ENCODE measurements around the gene ARMC9. TPM values are rescaled to one million over a fixed set of nuclear protein-coding genes. Genes with fewer than 3 reads are reported as not detected.

ARMC9 gene
- total RNA-seq, 1 donor from 2014 or later: 27.5 TPM

GRCh38 chr2:231361701-231362554 is 163.5 kb downstream of the ARMC9 start:
- TF ChIP-seq CTCF (IDR thresholded peaks at IDR 0.05; ENCODE audit: insufficient read depth, low read length, poor library complexity, severe bottlenecking): no peak
- no peaks in the 10 kb centered on the region for H3K27me3 ChIP-seq (ENCODE audit: control insufficient read depth, insufficient read depth, low read length)

GRCh38 chr2:231362555-231363184 is 164.2 kb downstream of the ARMC9 start:
- Histone ChIP-seq H3K4me3 (ENCODE audit: low read depth, low read length) (no peak overlapping the region), H3K36me3 (ENCODE audit: control insufficient read depth, insufficient read depth, low read length) (no peaks in the 10 kb centered on the region), H3K27me3 (ENCODE audit: control insufficient read depth, insufficient read depth, low read length) (no peaks in the 10 kb centered on the region)
- no peak for TF ChIP-seq CTCF (IDR thresholded peaks at IDR 0.05; ENCODE audit: insufficient read depth, low read length, poor library complexity, severe bottlenecking)
- no peak for DNase-seq (ENCODE audit: low read depth)

More at GRCh38 chr2:231361701-231362554, 163.5 kb downstream of the ARMC9 start:
- no peak overlapping the region for H3K4me3 ChIP-seq (ENCODE audit: low read depth, low read length)
- DNase-seq (ENCODE audit: low read depth): no peak
- no peaks in the 10 kb centered on the region for H3K36me3 ChIP-seq (ENCODE audit: control insufficient read depth, insufficient read depth, low read length)

- Histone ChIP-seq H3K27me3 (ENCODE audit: control insufficient read depth, insufficient read depth, low read length) (no peaks in the 10 kb centered on the region), H3K36me3 (ENCODE audit: control insufficient read depth, insufficient read depth, low read length) (no peaks in the 10 kb centered on the region), H3K4me3 (ENCODE audit: low read depth, low read length) (no peak overlapping the region)
- no peak for DNase-seq (ENCODE audit: low read depth)
- TF ChIP-seq CTCF (IDR thresholded peaks at IDR 0.05; ENCODE audit: insufficient read depth, low read length, poor library complexity, severe bottlenecking): no peak
These were observed 165.6 kb downstream of the ARMC9 start for GRCh38 chr2:231364061-231364460.

- DNase-seq (ENCODE audit: low read depth): no peak
- no peaks in the 10 kb centered on the region for H3K27me3 ChIP-seq (ENCODE audit: control insufficient read depth, insufficient read depth, low read length)
- no peak for TF ChIP-seq CTCF (IDR thresholded peaks at IDR 0.05; ENCODE audit: insufficient read depth, low read length, poor library complexity, severe bottlenecking)
- H3K36me3 ChIP-seq (ENCODE audit: control insufficient read depth, insufficient read depth, low read length): no peaks in the 10 kb centered on the region
- H3K4me3 ChIP-seq (ENCODE audit: low read depth, low read length): no peak overlapping the region
These were observed 166.8 kb downstream of the ARMC9 start for GRCh38 chr2:231364961-231365810.

GRCh38 chr2:231367178-231367577 is 168.7 kb downstream of the ARMC9 start:
- H3K36me3 ChIP-seq (ENCODE audit: control insufficient read depth, insufficient read depth, low read length): no peaks in the 10 kb centered on the region
- no peak for DNase-seq (ENCODE audit: low read depth)
- H3K27me3 ChIP-seq (ENCODE audit: control insufficient read depth, insufficient read depth, low read length): no peaks in the 10 kb centered on the region
- H3K4me3 ChIP-seq (ENCODE audit: low read depth, low read length): no peak overlapping the region
- TF ChIP-seq CTCF (IDR thresholded peaks at IDR 0.05; ENCODE audit: insufficient read depth, low read length, poor library complexity, severe bottlenecking): no peak
